NCI-H1048 (cell line): ENCODE data around the gene TMEM208.

ENCODE experiments used
- DNase-seq: peaks from one replicate; lab custom pipeline; 2025; lab: John Stamatoyannopoulos, UW

Gene TMEM208

GRCh38 chr16:67252609-67253497 is 25.9 kb downstream of the TMEM208 start:
- no peak for DNase-seq

GRCh38 chr16:67254801-67255552 is 28.0 kb downstream of the TMEM208 start:
- DNase-seq: no peak

GRCh38 chr16:67255553-67256221 is 28.8 kb downstream of the TMEM208 start:
- DNase-seq: no peak

GRCh38 chr16:67256701-67257230 is 29.8 kb downstream of the TMEM208 start:
- no peak for DNase-seq

GRCh38 chr16:67257486-67258160 is 30.7 kb downstream of the TMEM208 start:
- no peak for DNase-seq

GRCh38 chr16:67258161-67258835 is 31.4 kb downstream of the TMEM208 start:
- no peak for DNase-seq

- no peak for DNase-seq
These were observed 32.8 kb downstream of the TMEM208 start for GRCh38 chr16:67259705-67260104.

GRCh38 chr16:67260426-67261063 is 33.6 kb downstream of the TMEM208 start:
- no peak for DNase-seq

GRCh38 chr16:67263201-67263600 is 36.3 kb downstream of the TMEM208 start:
- DNase-seq: no peak

- no peak for DNase-seq
These were observed 37.3 kb downstream of the TMEM208 start for GRCh38 chr16:67264277-67264676.

- no peak for DNase-seq
These were observed 37.9 kb downstream of the TMEM208 start for GRCh38 chr16:67264866-67265265.

GRCh38 chr16:67265834-67266233 is 38.9 kb downstream of the TMEM208 start:
- no peak for DNase-seq

- DNase-seq: no peak
These were observed 41.2 kb downstream of the TMEM208 start for GRCh38 chr16:67268136-67268579.

GRCh38 chr16:67269766-67270165 is 42.8 kb downstream of the TMEM208 start:
- no peak for DNase-seq

- no peak for DNase-seq
These were observed 44.0 kb downstream of the TMEM208 start for GRCh38 chr16:67270931-67271338.

GRCh38 chr16:67271446-67271845 is 44.5 kb downstream of the TMEM208 start:
- DNase-seq: no peak

- no peak for DNase-seq
These were observed 48.4 kb downstream of the TMEM208 start for GRCh38 chr16:67275321-67275720.

- DNase-seq: no peak
These were observed 50.5 kb downstream of the TMEM208 start for GRCh38 chr16:67277294-67277998.

- no peak for DNase-seq
These were observed 51.3 kb downstream of the TMEM208 start for GRCh38 chr16:67277999-67278772.
